AG09319 (cell line): ENCODE data around the gene TRPC1.

Experiments
- DNase-seq: peaks from one replicate; pipeline ENCODE4 v3.0.0-alpha.2; 2010; ENCODE audit warnings: low read depth; ENCODE audit errors: extremely low read depth
- CTCF ChIP-seq: IDR thresholded peaks from 2 replicates; pipeline ENCODE4 v1.5.1; 2011; ENCODE audit warnings: low read depth, mild to moderate bottlenecking, inconsistent platforms, low read length, moderate library complexity

The TRPC1 gene

DNA sequence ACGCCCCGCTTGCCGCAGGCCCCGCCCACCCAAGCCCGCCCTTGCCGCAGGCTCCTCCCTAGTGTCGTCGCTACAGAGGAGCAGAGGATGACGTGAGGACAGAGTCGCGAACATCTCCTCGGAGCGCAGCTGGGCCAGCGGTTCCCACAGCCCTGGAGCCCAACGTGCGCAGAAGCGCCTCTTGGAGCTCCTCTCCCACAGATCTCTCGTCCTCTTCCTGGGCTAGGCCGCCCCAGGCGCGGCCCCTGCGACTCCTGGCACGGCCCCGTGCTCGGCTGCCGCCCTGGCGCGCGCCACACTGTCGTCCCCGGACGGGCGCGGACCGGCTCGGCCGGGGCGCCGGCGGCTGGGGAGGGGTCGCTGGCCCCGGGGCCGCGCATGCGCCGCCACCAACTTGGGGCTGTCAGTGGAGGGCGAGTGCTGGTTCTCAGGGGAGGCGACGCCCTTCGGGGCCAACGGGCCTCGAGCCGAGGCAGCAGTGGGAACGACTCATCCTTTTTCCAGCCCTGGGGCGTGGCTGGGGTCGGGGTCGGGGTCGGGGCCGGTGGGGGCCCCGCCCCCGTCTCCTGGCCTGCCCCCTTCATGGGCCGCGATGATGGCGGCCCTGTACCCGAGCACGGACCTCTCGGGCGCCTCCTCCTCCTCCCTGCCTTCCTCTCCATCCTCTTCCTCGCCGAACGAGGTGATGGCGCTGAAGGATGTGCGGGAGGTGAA is at the start of gene TRPC1:
Gene TRPC1 (plus strand): TSS at position 67 of the 714 bp plus-strand sequence. CDS start 526 bp downstream, at position 593.
- TF ChIP-seq CTCF, result no peak
- peak; percentile 40 for DNase-seq

GRCh38 chr3:142676151-142676550 is 47.7 kb upstream of the TRPC1 start:
- TF ChIP-seq CTCF, result no peak
- DNase-seq, result no peak

DNA sequence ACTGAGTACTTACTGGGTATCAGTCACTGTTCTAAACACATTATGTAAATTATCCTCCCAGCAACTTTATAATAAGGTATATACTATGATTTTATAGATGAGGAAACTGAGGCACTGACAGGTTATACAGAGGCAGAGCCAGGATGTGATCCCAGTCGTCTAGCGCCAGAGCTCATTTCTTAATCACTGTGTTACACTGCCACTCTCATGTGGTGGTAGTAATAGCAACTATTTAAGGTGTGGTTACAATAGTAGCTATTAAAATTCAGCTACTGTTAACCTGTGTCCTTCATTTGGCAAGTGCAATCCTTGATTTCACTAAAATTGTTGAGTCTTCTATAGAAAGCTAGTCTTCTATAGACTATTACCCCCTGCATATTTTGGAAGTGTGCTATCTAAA is 43.1 kb upstream of the TRPC1 start:
- no peak for TF ChIP-seq CTCF
- DNase-seq, result no peak

- TF ChIP-seq CTCF, result no peak
- DNase-seq, result no peak
Measured at GRCh38 chr3:142690613-142691012, 33.2 kb upstream of the TRPC1 start.

- no peak for TF ChIP-seq CTCF
- DNase-seq, result no peak
Measured at GRCh38 chr3:142691527-142691926, 32.3 kb upstream of the TRPC1 start.

DNA sequence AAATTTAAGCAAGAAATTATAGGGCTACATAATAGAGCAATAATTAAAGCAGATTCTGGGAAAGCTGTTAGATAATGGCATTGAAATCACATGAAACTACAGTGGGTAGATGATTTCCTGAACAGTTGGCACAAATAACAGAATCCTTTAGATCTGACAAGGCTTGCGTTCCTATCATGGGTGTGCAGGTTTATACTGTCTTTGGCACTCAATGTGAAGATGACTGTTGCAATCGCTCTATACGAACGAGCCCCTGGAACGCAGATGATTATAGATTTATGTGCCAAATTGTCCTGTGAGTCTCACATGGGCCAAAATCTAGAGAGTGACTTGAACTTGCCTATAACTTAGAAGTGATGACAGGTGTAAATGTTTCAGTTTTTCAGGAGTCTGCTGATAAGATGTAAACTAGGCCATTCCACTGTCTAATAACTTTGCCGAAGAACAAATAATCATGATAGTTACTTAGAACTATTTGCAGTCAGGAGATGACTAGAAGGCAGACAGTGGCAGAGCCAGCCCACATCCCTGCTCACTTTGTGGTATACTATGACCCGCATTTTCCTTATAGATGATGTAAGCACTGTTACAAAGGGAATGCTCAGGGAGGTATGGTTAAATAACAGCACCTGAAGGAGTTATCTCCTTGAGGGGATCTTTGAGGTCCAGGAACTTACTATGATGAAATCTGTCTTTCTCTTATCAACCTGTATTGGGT is 30.5 kb upstream of the TRPC1 start:
- no peak for DNase-seq
- no peak for TF ChIP-seq CTCF

- DNase-seq, result no peak
- TF ChIP-seq CTCF, result no peak
Measured at GRCh38 chr3:142694225-142694624, 29.6 kb upstream of the TRPC1 start.
